ENCODE measurements around the gene VSTM4.

Gene VSTM4

DNA sequence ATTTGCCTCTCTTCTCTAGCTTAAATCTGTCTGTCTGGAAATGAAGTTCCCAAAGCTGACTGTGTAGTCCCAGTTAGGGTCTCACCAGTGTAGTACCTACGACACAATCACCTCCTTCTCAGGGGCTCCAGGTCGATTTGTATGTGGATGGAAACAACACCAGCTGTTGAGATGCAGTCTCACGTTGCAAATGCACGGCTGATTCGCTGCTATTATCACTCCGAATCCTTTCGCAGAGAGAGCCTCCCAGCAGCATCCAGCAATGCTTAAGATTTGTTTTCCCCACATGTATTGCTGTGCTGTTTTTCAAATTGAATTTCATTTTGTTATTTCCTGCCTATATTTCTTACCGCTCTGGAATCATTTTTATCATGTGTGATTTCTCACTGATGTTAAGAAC is 16.3 kb downstream of the VSTM4 start:
- no peaks in the 10 kb centered on the region for H4K20me1 ChIP-seq (ENCODE audit: control insufficient read depth, insufficient read depth, low read depth, low read length)
- no peak overlapping the region for H3K4me2 ChIP-seq (ENCODE audit: low read length)
- no peak for TF ChIP-seq CTCF (IDR thresholded peaks at IDR 0.05; ENCODE audit: low read depth, low read length, poor library complexity, severe bottlenecking)
- TF ChIP-seq EZH2phosphoT487 (IDR thresholded peaks at IDR 0.05; ENCODE audit: borderline replicate concordance, low read length) = no peak
- H3K27me3 ChIP-seq (ENCODE audit: control insufficient read depth, low read length) = no peaks in the 10 kb centered on the region; the same call in 1 of the 2 replicates
- H3K9me3 ChIP-seq (ENCODE audit: control insufficient read depth, insufficient read depth, low read length) = no peaks in the 10 kb centered on the region
- no peak overlapping the region for H3K4me3 ChIP-seq (ENCODE audit: low read length)
- H3K9me2 ChIP-seq (replicated peaks; ENCODE audit: control insufficient read depth, low read length) = no peaks in the 10 kb centered on the region
- H3K79me2 ChIP-seq (ENCODE audit: control insufficient read depth, low read length) = no peaks in the 10 kb centered on the region
- no peak overlapping the region for H3K27ac ChIP-seq (ENCODE audit: low read depth, low read length)
- no peaks in the 10 kb centered on the region for H3K36me3 ChIP-seq (ENCODE audit: control insufficient read depth, low read length)
- H3F3A ChIP-seq (ENCODE audit: control insufficient read depth, insufficient read depth) = no peaks in the 10 kb centered on the region
- H3K4me1 ChIP-seq (ENCODE audit: control insufficient read depth, low read length) = no peaks in the 10 kb centered on the region

GRCh38 chr10:49096890-49097445 is 18.4 kb downstream of the VSTM4 start:
- Histone ChIP-seq H3K79me2 (ENCODE audit: control insufficient read depth, low read length) (no peaks in the 10 kb centered on the region), H3K4me2 (ENCODE audit: low read length) (no peak overlapping the region), H3K27me3 (ENCODE audit: control insufficient read depth, low read length) (no peaks in the 10 kb centered on the region), H3K9me3 (ENCODE audit: control insufficient read depth, insufficient read depth, low read length) (no peaks in the 10 kb centered on the region), H3K9me2 (replicated peaks; ENCODE audit: control insufficient read depth, low read length) (no peaks in the 10 kb centered on the region), H3K4me3 (ENCODE audit: low read length) (no peak overlapping the region), H3K36me3 (ENCODE audit: control insufficient read depth, low read length) (no peaks in the 10 kb centered on the region), H3K4me1 (ENCODE audit: control insufficient read depth, low read length) (no peaks in the 10 kb centered on the region), H3F3A (ENCODE audit: control insufficient read depth, insufficient read depth) (no peaks in the 10 kb centered on the region), H3K27ac (ENCODE audit: low read depth, low read length) (no peak overlapping the region), H4K20me1 (ENCODE audit: control insufficient read depth, insufficient read depth, low read depth, low read length) (no peaks in the 10 kb centered on the region)
- TF ChIP-seq CTCF (IDR thresholded peaks at IDR 0.05; ENCODE audit: low read depth, low read length, poor library complexity, severe bottlenecking) = no peak
- TF ChIP-seq EZH2phosphoT487 (IDR thresholded peaks at IDR 0.05; ENCODE audit: borderline replicate concordance, low read length) = no peak

DNA sequence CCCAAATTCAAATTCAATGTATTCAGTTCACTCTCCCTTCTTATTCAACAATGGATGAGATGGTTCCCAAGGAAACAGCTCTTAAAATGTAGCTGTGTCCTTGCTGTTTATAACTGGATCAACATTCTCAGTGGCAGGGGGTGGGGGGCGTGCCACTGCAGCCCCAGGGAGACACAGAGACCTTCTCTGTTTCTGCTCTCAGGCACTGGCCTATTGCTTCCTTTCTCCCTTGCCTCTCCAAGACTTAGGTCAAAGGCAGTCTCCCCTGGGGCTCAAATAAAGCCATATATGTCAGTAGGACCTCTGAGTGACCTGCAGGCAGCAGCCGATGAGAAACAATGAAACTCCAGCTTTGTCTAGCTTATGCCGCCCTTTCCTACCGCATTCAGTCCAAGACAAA is 20.7 kb downstream of the VSTM4 start:
- Histone ChIP-seq H3F3A (ENCODE audit: control insufficient read depth, insufficient read depth) (no peaks in the 10 kb centered on the region), H3K4me3 (ENCODE audit: low read length) (no peak overlapping the region), H3K4me1 (ENCODE audit: control insufficient read depth, low read length) (no peaks in the 10 kb centered on the region), H4K20me1 (ENCODE audit: control insufficient read depth, insufficient read depth, low read depth, low read length) (no peaks in the 10 kb centered on the region), H3K27ac (ENCODE audit: low read depth, low read length) (no peak overlapping the region), H3K9me2 (replicated peaks; ENCODE audit: control insufficient read depth, low read length) (no peaks in the 10 kb centered on the region), H3K4me2 (ENCODE audit: low read length) (no peak overlapping the region), H3K79me2 (ENCODE audit: control insufficient read depth, low read length) (no peaks in the 10 kb centered on the region), H3K27me3 (ENCODE audit: control insufficient read depth, low read length) (0 out of 2 replicates have a peak, but pooled peaks cover 3% of the 10 kb centered on the region), H3K9me3 (ENCODE audit: control insufficient read depth, insufficient read depth, low read length) (no peaks in the 10 kb centered on the region), H3K36me3 (ENCODE audit: control insufficient read depth, low read length) (no peaks in the 10 kb centered on the region)
- TF ChIP-seq EZH2phosphoT487 (IDR thresholded peaks at IDR 0.05; ENCODE audit: borderline replicate concordance, low read length) = no peak
- TF ChIP-seq CTCF (IDR thresholded peaks at IDR 0.05; ENCODE audit: low read depth, low read length, poor library complexity, severe bottlenecking) = no peak

Data from DOHH2 (cell line).